Activated CD4-positive, CD25-positive, alpha-beta regulatory T cell treated with anti-CD3 and anti-CD28 coated beads, Interleukin-2, amount 50 U/mL, for 16 hours (primary cell): Measurements from ENCODE around the gene CD70.
"Not testable (repeated sequence)": the region's sequence is repeated elsewhere in the genome, so short reads cannot be mapped to it uniquely, and the experiment has no call there.

Experiments used
- DNase-seq: peaks from one replicate; pipeline ENCODE4 v3.0.0-alpha.2; 2020; ENCODE audit warnings: low read depth, low spot score

CD70 gene, protein sequence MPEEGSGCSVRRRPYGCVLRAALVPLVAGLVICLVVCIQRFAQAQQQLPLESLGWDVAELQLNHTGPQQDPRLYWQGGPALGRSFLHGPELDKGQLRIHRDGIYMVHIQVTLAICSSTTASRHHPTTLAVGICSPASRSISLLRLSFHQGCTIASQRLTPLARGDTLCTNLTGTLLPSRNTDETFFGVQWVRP

GRCh38 chr19:6590827-6591319 is at the start of gene CD70:
TSS of gene CD70 (minus strand) at chr19:6591150. CDS start at chr19:6591002, 148 bp downstream.
- no peak for DNase-seq

- not testable (repeated sequence) for DNase-seq
These were observed 49.4 kb upstream of the CD70 start for GRCh38 chr19:6640333-6640732.

DNA sequence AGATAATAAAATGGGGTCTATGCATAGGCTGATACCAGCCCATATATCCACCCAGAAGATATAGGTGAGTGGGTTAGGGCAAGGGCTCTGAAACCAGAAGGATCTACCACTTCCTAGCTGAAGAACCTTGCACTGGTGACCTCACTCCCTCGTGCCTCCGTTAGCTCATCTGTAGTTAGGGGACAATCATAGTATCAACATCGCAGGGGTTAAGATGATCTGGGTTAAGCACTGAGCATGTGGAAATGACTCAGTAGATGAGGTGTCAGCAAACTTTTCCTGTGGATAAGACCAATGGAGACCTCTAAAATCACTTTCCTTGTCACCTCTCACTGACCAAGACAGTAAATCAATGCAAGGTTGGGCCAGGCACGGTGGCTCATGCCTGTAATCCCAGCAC is 48.5 kb upstream of the CD70 start:
- DNase-seq, result no peak

DNA sequence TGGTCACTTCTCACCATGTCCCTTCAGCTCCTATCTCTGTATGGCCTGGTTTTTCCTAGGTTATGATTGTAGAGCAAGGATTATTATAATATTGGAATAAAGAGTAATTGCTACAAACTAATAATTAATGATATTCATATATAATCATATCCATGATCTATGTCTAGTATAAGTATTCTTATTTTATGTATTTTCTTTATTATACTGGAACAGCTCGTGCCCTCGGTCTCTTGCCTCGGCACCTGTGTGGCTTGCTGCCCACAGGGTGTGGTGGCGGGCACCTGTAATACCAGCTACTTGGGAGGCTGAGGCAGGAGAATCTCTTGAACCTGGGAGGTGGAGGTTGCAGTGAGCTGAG is 42.5 kb upstream of the CD70 start:
- DNase-seq, result not testable (repeated sequence)

GRCh38 chr19:6632747-6633455 is 42.0 kb upstream of the CD70 start:
- not testable (repeated sequence) for DNase-seq

- DNase-seq, result peak; percentile 82
These were observed 41.2 kb upstream of the CD70 start for GRCh38 chr19:6632002-6632621.

GRCh38 chr19:6626764-6627163 is 35.8 kb upstream of the CD70 start:
- DNase-seq, result no peak

DNA sequence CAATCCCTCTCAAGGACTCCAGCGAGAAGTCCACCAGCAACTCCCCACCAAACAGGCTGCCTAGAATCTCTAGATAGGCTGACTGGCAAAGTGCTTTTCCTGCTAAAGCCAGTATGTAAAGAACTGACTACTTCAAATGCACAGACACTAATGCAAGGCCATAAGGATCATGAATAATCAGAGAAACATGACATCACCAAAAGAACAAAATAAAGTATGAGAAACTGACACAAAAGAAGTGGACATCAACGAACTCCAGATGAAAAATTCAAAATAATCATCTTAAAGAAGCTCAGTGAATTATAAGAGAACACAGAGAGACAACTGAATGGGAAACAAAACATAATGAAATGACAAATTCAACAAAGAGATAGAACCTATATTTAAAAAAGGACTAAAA is 26.4 kb upstream of the CD70 start:
- DNase-seq, result no peak

DNA sequence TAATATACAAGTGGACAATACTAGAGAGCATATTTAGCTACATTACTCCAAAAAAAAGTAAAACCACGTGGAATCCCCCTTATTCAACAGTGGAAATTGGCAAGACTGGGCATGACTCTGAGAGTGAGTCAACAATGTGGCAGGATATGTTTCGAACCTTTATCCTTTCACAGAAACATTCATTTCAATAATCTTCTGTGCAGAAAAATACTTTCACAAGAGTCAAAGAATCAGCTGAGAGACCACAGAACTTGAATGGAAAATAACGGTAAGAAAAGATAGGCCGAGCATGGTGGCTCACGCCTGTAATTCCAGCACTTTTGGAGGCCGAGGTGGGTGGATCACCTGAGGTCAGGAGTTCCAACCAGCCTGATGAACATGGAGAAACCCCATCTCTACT is 25.1 kb upstream of the CD70 start:
- DNase-seq, result no peak

- no peak for DNase-seq
These were observed 22.8 kb upstream of the CD70 start for GRCh38 chr19:6613711-6614110.

- DNase-seq, result no peak
These were observed 20.2 kb upstream of the CD70 start for GRCh38 chr19:6610934-6611852.

- DNase-seq, result no peak
These were observed 18.0 kb upstream of the CD70 start for GRCh38 chr19:6608940-6609339.

DNA sequence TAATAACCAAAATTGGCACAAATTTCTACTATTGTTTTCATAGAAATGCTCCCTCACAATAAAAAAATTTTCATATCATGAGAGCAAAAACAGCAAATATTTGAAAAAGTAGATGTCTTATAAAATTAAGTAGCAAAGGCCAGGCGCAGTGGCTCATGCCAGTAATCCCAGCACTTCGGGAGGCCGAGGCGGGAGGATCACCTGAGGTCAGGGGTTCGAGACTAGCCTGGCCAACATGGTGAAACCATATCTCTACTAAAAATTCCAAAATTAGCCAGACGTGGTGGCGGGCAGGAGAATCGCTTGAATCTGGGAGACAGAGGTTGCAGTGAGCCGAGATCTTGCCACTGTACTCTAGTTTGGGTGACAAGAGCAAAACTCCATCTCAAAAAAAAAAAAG is 17.2 kb upstream of the CD70 start:
- not testable (repeated sequence) for DNase-seq

- not testable (repeated sequence) for DNase-seq
These were observed 15.5 kb upstream of the CD70 start for GRCh38 chr19:6606276-6607070.

DNA sequence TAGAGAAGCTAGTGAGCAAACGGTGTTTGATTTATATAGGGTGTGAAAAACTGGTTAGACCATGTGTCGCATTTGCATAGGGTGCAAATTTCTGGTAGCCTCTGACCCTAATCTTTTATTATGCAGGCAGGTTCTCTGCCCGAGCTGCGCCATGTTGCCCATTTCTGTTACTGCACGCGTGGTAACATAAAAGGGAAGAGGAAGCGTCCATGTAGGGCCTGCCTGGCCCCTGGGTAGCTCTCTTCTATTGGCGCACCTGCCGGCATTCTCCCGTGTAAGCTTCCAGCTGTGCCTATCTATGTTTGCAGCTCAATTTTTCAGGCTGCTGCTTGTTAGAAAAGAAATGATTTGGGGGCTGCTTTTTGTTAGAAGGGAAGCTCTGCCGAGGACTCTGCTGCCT is 14.0 kb upstream of the CD70 start:
- DNase-seq, result no peak

DNA sequence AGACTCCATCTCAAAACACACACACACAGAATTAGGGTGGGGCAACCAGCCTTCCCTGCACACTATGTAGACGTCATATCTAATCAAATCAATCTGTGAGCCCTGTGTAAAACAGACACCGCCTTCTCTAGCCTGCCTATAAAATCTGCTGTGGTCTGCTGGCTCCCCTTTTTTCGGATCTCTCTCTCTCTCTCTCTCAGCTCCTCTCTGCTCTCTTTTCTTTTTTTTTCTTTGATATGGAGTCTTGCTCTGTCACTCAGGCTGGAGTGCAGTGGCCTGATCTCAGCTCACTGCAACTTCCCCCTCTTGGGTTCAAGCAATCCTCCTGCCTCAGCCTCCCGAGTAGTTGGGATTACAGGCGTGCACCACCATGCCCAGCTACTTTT is 11.8 kb upstream of the CD70 start:
- DNase-seq, result no peak

DNA sequence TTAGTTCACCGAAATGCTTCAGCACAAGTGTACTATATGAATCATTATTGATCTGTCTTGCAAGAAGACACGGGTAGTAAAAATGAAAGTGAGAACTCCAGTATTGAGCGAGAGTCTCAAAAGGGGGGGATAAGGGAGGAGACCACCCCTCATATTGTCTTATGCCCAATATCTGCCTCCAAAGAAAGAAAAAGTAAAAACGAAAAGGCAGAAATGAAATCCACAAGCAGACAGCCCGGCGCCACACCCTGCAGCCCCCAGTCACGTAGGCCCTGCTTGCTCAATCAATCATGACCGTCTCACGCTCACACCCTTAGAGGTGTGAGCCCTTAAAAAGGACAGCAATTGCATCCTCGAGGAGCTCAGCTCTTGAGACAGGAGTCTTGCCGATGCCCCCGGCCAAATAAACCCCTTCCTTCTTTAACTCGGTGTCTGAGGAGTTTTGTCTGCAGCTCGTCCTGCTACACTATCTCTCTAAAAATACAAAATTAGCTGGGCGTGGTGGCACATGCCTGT is 10.6 kb upstream of the CD70 start:
- DNase-seq, result not testable (repeated sequence)

DNA sequence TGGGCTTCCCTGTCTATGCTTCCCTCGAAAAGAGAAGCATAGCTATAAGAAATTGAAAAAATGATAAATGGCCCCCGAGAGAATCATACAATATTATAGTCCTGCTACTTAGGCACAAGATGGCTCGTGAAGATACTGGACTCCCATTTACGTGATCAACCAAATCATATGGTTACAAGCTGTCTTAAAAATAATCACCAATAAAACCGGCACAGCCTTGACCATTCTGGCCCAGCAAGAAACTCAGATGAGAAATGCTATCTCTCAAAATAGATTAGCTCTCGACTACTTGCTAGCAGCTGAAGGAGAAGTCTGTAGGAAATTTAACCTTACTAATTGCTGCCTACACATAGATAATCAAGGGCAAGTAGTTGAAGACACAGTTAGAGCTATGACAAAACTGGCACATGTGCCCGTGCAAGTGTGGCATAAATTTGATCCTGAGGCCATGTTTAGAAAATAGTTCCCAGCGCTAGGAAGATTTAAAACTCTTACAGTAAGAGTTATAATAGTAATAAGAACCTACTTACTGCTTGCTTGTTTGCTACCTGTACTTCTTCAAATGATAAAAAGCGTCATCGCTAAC is 10.1 kb upstream of the CD70 start:
- DNase-seq, result not testable (repeated sequence)

- no peak for DNase-seq
These were observed 9.0 kb upstream of the CD70 start for GRCh38 chr19:6599866-6600454.
